GM12878 (cell line): ENCODE results near the gene CRB1.

Source experiments
- BHLHE40 ChIP-seq, 2 experiments: fragments of 450-650 bp in 1 of 2; IDR thresholded peaks; 2 replicates each; pipeline ENCODE4 v1.6.1; 2011 to 2017; ENCODE audit warnings: low read depth in 2 of 2, borderline replicate concordance in 1 of 2, improper control_type of control experiment in 1 of 2, low read length in 1 of 2, mild to moderate bottlenecking in 1 of 2
- IKZF2 ChIP-seq, 2 experiments: fragments of 450-650 bp; IDR thresholded peaks; 2 replicates each; pipeline ENCODE4 v1.6.1; 2017; ENCODE audit warnings: mild to moderate bottlenecking in 2 of 2, moderate library complexity in 2 of 2
- TF ChIP-seq, protein P1 (sequence below): IDR thresholded peaks from 2 replicates; pipeline ENCODE4 v1.6.1; 2011; ENCODE audit warnings: low read depth, low read length, improper control_type of control experiment, borderline replicate concordance

GRCh38 chr1:197526736-197527371, 258.8 kb downstream of the CRB1 start:
- TF ChIP-seq IKZF2 (IDR thresholded peaks at IDR 0.05) (no peak), BHLHE40 (IDR thresholded peaks at IDR 0.05; ENCODE audit: borderline replicate concordance in 1 of 2, low read depth in 2 of 2, low read length in 1 of 2) (no peak)
- TF ChIP-seq, protein P1, sequence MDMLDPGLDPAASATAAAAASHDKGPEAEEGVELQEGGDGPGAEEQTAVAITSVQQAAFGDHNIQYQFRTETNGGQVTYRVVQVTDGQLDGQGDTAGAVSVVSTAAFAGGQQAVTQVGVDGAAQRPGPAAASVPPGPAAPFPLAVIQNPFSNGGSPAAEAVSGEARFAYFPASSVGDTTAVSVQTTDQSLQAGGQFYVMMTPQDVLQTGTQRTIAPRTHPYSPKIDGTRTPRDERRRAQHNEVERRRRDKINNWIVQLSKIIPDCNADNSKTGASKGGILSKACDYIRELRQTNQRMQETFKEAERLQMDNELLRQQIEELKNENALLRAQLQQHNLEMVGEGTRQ = no peak
